Epithelial cell of esophagus (primary cell): ENCODE measurements around the gene KIAA1217.

Experiments
- DNase-seq: peaks from one replicate; pipeline ENCODE4 v3.0.0; 2010; ENCODE audit warnings: low read depth
- H3K4me3 ChIP-seq: 2 replicates; pipeline ENCODE4 v1.5.1; 2011; ENCODE audit warnings: mild to moderate bottlenecking, low read length, control low read depth
- CTCF ChIP-seq: IDR thresholded peaks from 2 replicates; pipeline ENCODE4 v1.5.1; 2011; ENCODE audit warnings: low read depth, mild to moderate bottlenecking, low read length, control low read depth, inconsistent platforms; ENCODE audit not compliant: insufficient read depth; ENCODE audit errors: missing control alignments

KIAA1217 gene

GRCh38 chr10:24418532-24418931 lies 209.6 kb downstream of the KIAA1217 start:
- no peak for TF ChIP-seq CTCF
- no peak for DNase-seq
- H3K4me3 ChIP-seq: no peak overlapping the region

GRCh38 chr10:24419066-24419465 lies 210.1 kb downstream of the KIAA1217 start:
- H3K4me3 ChIP-seq: no peak overlapping the region
- no peak for DNase-seq
- TF ChIP-seq CTCF: no peak

- no peak for DNase-seq
- H3K4me3 ChIP-seq: no peak overlapping the region
- TF ChIP-seq CTCF: no peak
These were observed 216.2 kb downstream of the KIAA1217 start for GRCh38 chr10:24425151-24425550.

GRCh38 chr10:24427678-24428409 lies 218.9 kb downstream of the KIAA1217 start:
- DNase-seq: no peak
- no peak overlapping the region for H3K4me3 ChIP-seq
- no peak for TF ChIP-seq CTCF

GRCh38 chr10:24428410-24428782 lies 219.5 kb downstream of the KIAA1217 start:
- H3K4me3 ChIP-seq: no peak overlapping the region
- no peak for TF ChIP-seq CTCF
- DNase-seq: peak; percentile 87

GRCh38 chr10:24430591-24430990 lies 221.7 kb downstream of the KIAA1217 start:
- TF ChIP-seq CTCF: no peak
- no peak for DNase-seq
- H3K4me3 ChIP-seq: no peak overlapping the region
